ENCODE measurements around the gene AGR2. TPM values are rescaled to one million over a fixed set of nuclear protein-coding genes. Genes with fewer than 3 reads are reported as not detected.

Gene AGR2
- total RNA-seq, 1 experiment from 2014 or later: 76.1 TPM

- no peak for DNase-seq
- no peaks in the 10 kb centered on the region for H3K79me2 ChIP-seq (ENCODE audit: low read depth)
- H3K9me3 ChIP-seq (ENCODE audit: insufficient read depth, low read depth): peaks cover 27% of the 10 kb centered on the region
- H3K36me3 ChIP-seq (ENCODE audit: low read depth): 0 out of 2 replicates have a peak, but pooled peaks cover 2% of the 10 kb centered on the region
- H4K20me1 ChIP-seq (ENCODE audit: insufficient read depth): no peaks in the 10 kb centered on the region
- no peaks in the 10 kb centered on the region for H3K9me2 ChIP-seq (ENCODE audit: insufficient read depth)
- no peak overlapping the region for H2AFZ ChIP-seq
- H3K27ac ChIP-seq: no peak overlapping the region
- no peak overlapping the region for H3K4me2 ChIP-seq
- no peak overlapping the region for H3K4me3 ChIP-seq
- H3F3A ChIP-seq (ENCODE audit: insufficient read depth, low read depth): peaks cover 2% of the 10 kb centered on the region; the same call in 1 of the 2 replicates
- intact Hi-C loops (cut with micrococcal nuclease; ENCODE audit: unreplicated experiment): no loop called here
- peaks cover 5% of the 10 kb centered on the region for H3K4me1 ChIP-seq (replicated peaks; ENCODE audit: insufficient read depth)
- ChIA-PET CTCF (no interaction called here), POLR2A (ENCODE audit: unreplicated experiment) (interaction anchor here (0.6 kb wide), 1 partner anchor 342 kb away, joined by 3 read pairs; no protein-coding TSS in a partner anchor)
- BruUV-seq (replicated peaks): no TSS peak
- H3K27me3 ChIP-seq (ENCODE audit: insufficient read depth, low read depth): no peaks in the 10 kb centered on the region
- TF ChIP-seq CTCF (conservative IDR thresholded peaks at IDR 0.05): no peak
- TF ChIP-seq EZH2 (IDR thresholded peaks at IDR 0.05; ENCODE audit: low read depth): no peak
Measured at GRCh38 chr7:16840094-16840493, 35.3 kb upstream of the AGR2 start.

GRCh38 chr7:16839646-16840045, 34.8 kb upstream of the AGR2 start:
- peaks cover 23% of the 10 kb centered on the region for H3K9me3 ChIP-seq (ENCODE audit: insufficient read depth, low read depth)
- no peak overlapping the region for H2AFZ ChIP-seq
- H3K79me2 ChIP-seq (ENCODE audit: low read depth): no peaks in the 10 kb centered on the region
- H3K27me3 ChIP-seq (ENCODE audit: insufficient read depth, low read depth): no peaks in the 10 kb centered on the region
- no peak overlapping the region for H3K27ac ChIP-seq
- H3K4me3 ChIP-seq: no peak overlapping the region
- BruUV-seq (replicated peaks): no TSS peak
- CTCF ChIA-PET: interaction anchor here (0.6 kb wide), 1 partner anchor 1115 kb away, joined by 3 read pairs; no protein-coding TSS in a partner anchor
- TF ChIP-seq CTCF (conservative IDR thresholded peaks at IDR 0.05): no peak
- TF ChIP-seq EZH2 (IDR thresholded peaks at IDR 0.05; ENCODE audit: low read depth): no peak
- no peaks in the 10 kb centered on the region for H3K36me3 ChIP-seq (ENCODE audit: low read depth)
- H3K4me2 ChIP-seq: no peak overlapping the region
- POLR2A ChIA-PET (ENCODE audit: unreplicated experiment): interaction anchor here (0.6 kb wide), 1 partner anchor 342 kb away, joined by 3 read pairs; no protein-coding TSS in a partner anchor
- intact Hi-C loops (cut with micrococcal nuclease; ENCODE audit: unreplicated experiment): no loop called here
- 0 out of 2 replicates have a peak, but pooled peaks cover under 1% of the 10 kb centered on the region for H3K4me1 ChIP-seq (replicated peaks; ENCODE audit: insufficient read depth)
- no peaks in the 10 kb centered on the region for H4K20me1 ChIP-seq (ENCODE audit: insufficient read depth)
- H3K9me2 ChIP-seq (ENCODE audit: insufficient read depth): no peaks in the 10 kb centered on the region
- no peak for DNase-seq
- H3F3A ChIP-seq (ENCODE audit: insufficient read depth, low read depth): no peaks in the 10 kb centered on the region

GRCh38 chr7:16838891-16839290, 34.1 kb upstream of the AGR2 start:
- CTCF ChIA-PET: interaction anchor here (0.6 kb wide), 1 partner anchor 1114 kb away, joined by 3 read pairs; no protein-coding TSS in a partner anchor
- no peaks in the 10 kb centered on the region for H3K27me3 ChIP-seq (ENCODE audit: insufficient read depth, low read depth)
- no peaks in the 10 kb centered on the region for H3K36me3 ChIP-seq (ENCODE audit: low read depth)
- no peaks in the 10 kb centered on the region for H3K9me2 ChIP-seq (ENCODE audit: insufficient read depth)
- no peak overlapping the region for H3K27ac ChIP-seq
- TF ChIP-seq EZH2 (IDR thresholded peaks at IDR 0.05; ENCODE audit: low read depth) (no peak), CTCF (conservative IDR thresholded peaks at IDR 0.05) (no peak)
- H3K4me2 ChIP-seq: no peak overlapping the region
- H3K9me3 ChIP-seq (ENCODE audit: insufficient read depth, low read depth): peaks cover 16% of the 10 kb centered on the region
- H3K4me1 ChIP-seq (replicated peaks; ENCODE audit: insufficient read depth): no peaks in the 10 kb centered on the region
- DNase-seq: no peak
- no peak overlapping the region; the same call in 1 of the 2 replicates for H2AFZ ChIP-seq
- BruUV-seq (replicated peaks): no TSS peak
- no peak overlapping the region for H3K4me3 ChIP-seq
- intact Hi-C loops (cut with micrococcal nuclease; ENCODE audit: unreplicated experiment): no loop called here
- no peaks in the 10 kb centered on the region for H3F3A ChIP-seq (ENCODE audit: insufficient read depth, low read depth)
- H4K20me1 ChIP-seq (ENCODE audit: insufficient read depth): no peaks in the 10 kb centered on the region
- H3K79me2 ChIP-seq (ENCODE audit: low read depth): no peaks in the 10 kb centered on the region
- POLR2A ChIA-PET (ENCODE audit: unreplicated experiment): no interaction called here

Measured in PC-9 (cell line).